OCI-LY7 (cell line): ENCODE data around the gene PLPPR2.

Experiments
- CTCF ChIP-seq: fragments of 200-600 bp; sonication (generic); conservative IDR thresholded peaks from 2 replicates; pipeline ENCODE4 v1.5.1; 2014; ENCODE audit warnings: mild to moderate bottlenecking, antibody characterized with exemption, low read length, moderate library complexity, mixed read lengths
- EZH2phosphoT487 ChIP-seq: fragments of 200-600 bp; sonication (generic); IDR thresholded peaks from 2 replicates; pipeline ENCODE4 v1.6.1; 2018; ENCODE audit warnings: low read depth, borderline replicate concordance, mild to moderate bottlenecking, mixed run types, antibody characterized with exemption, low read length, moderate library complexity, mixed read lengths

GRCh38 chr19:11373885-11374432 lies 18.7 kb downstream of the PLPPR2 start:
- TF ChIP-seq CTCF (no peak), EZH2phosphoT487 (no peak)
